ENCODE data around the gene RFC2.

The RFC2 gene

GRCh38 chr7:74254129-74254857, at the start of gene RFC2:
TSS of gene RFC2 (minus strand) at chr7:74254399. CDS start at chr7:74254383, 16 bp downstream.
- peak; percentile 87 for DNase-seq

- DNase-seq: no peak
Observed at GRCh38 chr7:74302745-74303221, 48.6 kb upstream of the RFC2 start.

- no peak for DNase-seq
Observed at GRCh38 chr7:74300926-74301325, 46.7 kb upstream of the RFC2 start.

GRCh38 chr7:74299401-74299800, 45.2 kb upstream of the RFC2 start:
- no peak for DNase-seq

GRCh38 chr7:74297516-74298233, 43.5 kb upstream of the RFC2 start:
- DNase-seq: no peak

- DNase-seq: no peak
Observed at GRCh38 chr7:74294191-74294998, 40.2 kb upstream of the RFC2 start.

GRCh38 chr7:74293577-74293908, 39.3 kb upstream of the RFC2 start:
- DNase-seq: no peak

- DNase-seq: no peak
Observed at GRCh38 chr7:74292757-74293576, 38.8 kb upstream of the RFC2 start.

GRCh38 chr7:74291535-74291934, 37.3 kb upstream of the RFC2 start:
- DNase-seq: no peak

- DNase-seq: no peak
Observed at GRCh38 chr7:74290981-74291441, 36.8 kb upstream of the RFC2 start.

- DNase-seq: no peak
Observed at GRCh38 chr7:74290553-74290950, 36.4 kb upstream of the RFC2 start.

- DNase-seq: no peak
Observed at GRCh38 chr7:74289659-74290552, 35.7 kb upstream of the RFC2 start.

- DNase-seq: peak; percentile 63
Observed at GRCh38 chr7:74289018-74289658, 34.9 kb upstream of the RFC2 start, which contains the start of gene CLIP2. TSS of gene CLIP2 (plus strand) at chr7:74289407. CDS start at chr7:74317547, 28,140 bp downstream.

GRCh38 chr7:74288034-74288881, 34.1 kb upstream of the RFC2 start:
- no peak for DNase-seq

GRCh38 chr7:74287303-74288033, 33.3 kb upstream of the RFC2 start:
- DNase-seq: no peak

- DNase-seq: no peak
Observed at GRCh38 chr7:74286131-74286530, 31.9 kb upstream of the RFC2 start.

- no peak for DNase-seq
Observed at GRCh38 chr7:74284781-74285259, 30.6 kb upstream of the RFC2 start.

GRCh38 chr7:74283858-74284447, 29.8 kb upstream of the RFC2 start:
- DNase-seq: no peak

Measured in KG1 (cell line).